Activated gamma-delta T cell treated with anti-CD3 and anti-CD28 coated beads, Interleukin-2, amount 50 U/mL, for 16 hours (primary cell): ENCODE measurements around the gene TP63.

ENCODE experiments used
- DNase-seq: peaks from one replicate; pipeline ENCODE4 v3.0.0-alpha.2; 2020; ENCODE audit warnings: low read depth

TP63 gene

DNA sequence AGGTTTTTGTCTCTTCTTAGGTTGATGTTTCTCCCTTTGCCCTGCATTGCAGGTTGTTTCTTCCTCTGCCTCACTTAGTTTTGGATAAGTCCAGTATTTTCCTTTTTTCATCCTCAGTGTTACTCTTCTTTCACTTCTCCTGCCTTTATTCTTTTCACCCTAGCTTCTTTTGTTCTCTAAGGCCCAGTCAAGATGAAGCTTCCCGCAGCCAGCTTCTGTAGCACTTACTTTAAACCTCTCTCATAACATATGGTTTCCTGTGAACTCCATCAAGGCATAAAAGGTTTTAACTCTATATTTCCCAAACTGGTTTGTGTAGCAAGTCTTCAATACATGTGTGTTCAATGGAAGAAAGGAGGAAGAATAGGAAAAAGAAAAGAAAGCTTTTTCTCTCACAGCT, 54.1 kb downstream of the TP63 start:
- DNase-seq: no peak

DNA sequence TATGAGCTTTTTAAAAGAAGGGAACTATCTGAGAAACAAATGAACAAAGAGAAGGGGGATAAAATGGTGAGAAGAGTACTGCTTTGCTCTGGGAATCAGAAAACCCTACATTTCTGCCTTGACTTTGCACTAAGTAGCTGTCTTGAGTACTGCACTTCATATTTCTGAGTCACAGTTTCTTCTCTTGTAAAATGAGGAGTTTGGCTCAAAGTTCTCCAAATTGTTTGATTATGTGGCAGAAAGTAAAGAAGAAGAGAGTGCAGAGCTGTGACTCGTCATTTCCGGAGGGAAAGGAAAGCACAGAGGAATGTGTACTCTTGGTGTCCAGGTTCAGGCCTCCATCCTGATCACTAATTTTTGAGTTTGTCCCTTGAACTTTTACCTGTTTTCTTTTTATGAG, 54.7 kb downstream of the TP63 start:
- DNase-seq: no peak

DNA sequence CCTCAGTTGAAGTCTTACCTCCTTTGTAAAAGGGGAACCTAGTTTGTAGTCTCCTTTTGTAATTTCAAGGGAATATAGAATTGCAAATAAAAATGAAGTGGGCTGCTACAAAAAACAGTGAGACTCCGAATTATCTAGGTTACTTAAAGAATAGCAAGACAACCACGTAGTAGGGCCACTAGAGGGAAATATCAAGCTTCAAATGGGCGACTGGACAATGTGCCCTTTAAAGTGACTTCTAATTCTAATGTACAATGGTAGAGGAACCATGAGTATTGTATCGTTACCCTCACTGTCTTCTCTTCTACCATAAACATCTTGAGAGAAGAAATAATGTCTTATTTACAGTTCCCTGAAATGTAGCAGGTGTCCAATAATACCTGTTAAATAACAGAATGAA, 56.3 kb downstream of the TP63 start:
- no peak for DNase-seq

DNA sequence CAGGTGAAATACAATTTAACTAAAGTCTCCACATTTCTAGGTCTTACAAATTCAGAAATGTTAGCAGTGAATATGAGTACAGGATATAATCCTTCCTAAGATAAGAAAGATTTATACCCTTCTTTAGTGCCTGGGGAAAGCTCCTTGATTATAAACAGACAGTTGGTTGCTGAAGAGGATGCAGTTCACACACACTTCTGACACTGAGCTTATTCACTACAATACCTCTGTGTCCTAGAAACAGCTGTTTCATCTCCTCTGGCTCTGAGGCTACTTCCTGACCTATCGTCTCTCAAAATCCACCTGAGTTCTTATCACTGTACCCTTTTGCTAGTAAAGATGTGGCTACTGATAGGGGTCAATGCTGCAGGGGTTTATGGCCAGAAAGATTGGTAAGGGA, 57.1 kb downstream of the TP63 start:
- DNase-seq: no peak

DNA sequence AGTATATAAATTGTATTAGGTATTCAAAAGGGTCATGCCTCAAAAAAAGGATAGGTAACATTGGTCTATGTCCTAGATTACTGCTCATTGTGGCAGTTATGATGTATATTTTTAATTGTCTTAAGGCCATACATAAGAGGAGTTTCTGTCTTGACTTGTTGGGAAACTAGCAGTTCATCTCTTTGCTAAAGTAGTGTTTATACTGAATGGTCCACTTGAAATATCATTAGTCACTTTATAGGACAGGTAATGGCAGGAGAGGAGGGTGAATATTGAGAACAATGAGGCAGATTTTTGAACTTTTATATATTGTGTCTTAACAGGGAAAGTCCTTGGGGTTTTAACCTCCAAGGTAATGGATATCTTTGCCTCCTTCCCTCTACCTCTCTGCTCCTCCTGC, 58.4 kb downstream of the TP63 start:
- no peak for DNase-seq

DNA sequence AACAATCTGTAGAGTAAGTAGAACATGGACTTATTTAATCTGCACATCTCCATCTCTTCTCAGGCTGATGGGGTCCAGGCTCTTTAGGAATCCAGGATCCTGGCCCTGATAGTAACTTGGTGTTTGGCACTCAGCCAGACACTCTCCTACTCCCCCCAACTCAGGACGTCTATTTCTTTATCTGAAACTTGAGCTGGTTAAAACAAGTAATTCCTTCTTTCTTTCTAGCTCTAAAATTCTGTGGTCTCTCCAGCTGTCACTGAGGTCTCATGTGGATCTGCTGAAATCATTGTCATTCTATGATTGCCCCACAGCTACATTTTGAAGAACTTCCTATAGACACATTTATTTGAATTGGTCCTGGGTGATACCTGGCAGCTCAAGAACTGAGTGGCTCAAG, 59.0 kb downstream of the TP63 start:
- no peak for DNase-seq

GRCh38 chr3:189690672-189691071, 59.5 kb downstream of the TP63 start:
- DNase-seq: no peak

- no peak for DNase-seq
Measured at GRCh38 chr3:189695400-189695799, 64.2 kb downstream of the TP63 start.

DNA sequence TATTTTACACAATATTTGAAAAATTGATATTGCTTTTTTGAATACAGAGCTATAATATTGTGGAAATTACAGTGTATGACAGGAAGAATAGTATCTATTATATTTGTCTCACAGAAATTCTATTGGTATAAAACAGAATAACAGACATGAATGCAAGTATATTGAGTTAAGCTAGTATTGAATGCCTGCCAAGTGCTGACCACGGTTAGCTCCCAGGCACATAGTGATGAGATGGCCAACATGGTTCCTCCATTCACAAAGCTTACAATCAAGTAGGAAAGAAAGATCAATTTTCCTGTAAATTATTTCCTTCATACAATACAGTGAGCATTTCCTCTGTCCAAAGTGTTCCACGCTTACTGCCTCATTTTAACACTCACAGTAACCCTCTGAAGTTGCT, 67.6 kb downstream of the TP63 start:
- no peak for DNase-seq

DNA sequence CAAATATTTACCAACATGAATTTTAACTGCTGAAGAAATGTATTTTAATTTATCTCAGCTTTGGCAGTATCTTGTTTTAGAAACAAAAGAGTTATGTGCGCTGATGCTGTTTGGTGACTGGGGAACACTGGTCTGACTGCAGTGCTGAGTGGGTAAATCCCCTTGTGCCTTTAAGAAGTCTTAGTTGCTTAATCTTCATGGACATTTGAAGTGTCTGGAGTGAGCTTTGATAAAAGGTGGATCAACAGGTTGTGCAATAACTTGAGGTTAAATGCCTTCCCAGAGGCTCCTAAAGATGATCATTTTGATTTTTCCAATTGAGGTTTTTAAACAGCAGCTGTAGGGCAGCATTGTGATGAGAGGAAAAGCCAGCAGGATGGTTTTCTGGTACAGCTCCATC, 68.7 kb downstream of the TP63 start:
- no peak for DNase-seq

DNA sequence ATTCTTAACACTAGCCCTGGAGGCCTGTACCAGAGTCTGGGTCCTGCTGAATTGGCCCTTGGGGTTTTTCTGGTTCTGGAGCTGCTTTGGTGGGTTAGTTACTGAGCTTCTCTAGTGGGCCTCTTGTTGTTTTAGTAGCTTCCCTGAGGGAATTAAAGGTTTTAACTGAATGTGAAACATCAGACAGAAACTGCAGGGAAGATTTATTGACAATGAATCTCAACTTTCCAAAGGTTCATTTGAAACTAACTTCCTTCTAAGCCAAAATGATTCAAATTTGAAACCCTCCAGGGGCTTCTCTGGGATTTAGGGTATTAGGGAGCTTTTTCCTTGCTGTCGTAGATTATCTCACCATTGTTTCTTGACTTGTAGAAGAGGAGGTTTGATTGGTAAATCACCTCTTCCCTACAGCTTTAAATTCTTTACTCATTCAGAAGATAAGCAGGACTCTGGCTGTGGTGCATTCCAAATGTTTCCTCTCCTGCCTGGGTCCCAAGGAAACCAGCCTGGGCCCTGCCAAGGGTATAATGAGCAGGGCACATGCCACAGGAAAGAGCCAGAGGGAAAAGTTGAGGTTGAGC, 71.0 kb downstream of the TP63 start:
- no peak for DNase-seq

- no peak for DNase-seq
Measured at GRCh38 chr3:189703865-189704264, 72.7 kb downstream of the TP63 start.

DNA sequence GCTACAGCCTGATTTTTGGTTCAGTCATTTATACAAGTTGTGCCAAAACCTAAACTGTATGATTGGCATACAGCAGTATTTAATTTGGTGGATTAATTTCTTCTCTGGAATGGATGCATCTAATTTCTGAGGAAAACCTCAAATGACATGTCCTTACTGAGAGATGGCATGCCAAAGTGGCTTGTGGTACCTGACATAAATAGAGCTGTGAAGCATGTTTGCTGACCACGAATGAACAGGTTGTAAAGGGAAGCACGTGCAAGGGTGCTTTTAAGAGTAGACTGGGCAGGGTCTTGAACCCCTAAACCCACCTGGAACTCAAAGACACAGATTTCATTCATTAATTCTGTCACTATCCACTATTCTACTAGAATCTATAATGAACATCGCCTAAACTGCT, 77.2 kb downstream of the TP63 start:
- no peak for DNase-seq

DNA sequence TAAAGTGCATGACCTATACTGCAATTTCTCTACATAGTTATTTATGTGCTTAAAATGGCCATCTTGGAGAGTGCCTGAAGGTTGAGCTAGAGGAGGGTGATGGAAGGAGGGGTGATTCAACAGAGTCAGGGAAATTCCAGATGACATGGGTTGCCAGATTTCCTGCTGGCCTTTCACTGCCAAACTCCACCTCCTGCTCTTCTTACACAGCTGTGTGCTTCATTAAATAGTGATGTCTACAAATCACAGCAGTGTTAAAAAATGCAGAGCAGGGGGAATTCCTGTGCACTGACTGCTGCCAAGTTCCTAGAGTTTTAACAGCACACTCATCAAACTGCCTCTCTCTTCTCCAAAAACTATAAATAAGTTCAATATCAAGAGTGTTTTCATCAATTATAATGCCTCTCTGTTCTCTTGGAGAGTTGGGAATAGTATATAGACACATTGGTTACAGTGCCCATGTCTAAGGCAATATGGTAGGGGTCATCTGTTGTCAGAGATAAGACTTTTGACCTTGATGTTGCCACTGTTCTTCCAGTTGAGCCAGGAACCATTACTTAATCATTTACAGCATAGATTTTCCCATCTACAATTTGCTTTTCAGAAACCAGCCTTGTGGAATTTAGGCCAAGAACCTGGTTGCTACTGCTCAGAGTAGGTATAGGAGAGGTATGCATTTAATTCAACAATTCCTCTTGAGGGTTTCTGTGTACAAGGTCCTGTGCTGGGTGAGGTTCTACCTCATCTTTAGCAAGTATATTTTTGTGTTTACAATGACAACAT, 79.6 kb downstream of the TP63 start:
- DNase-seq: no peak

GRCh38 chr3:189712906-189713483, 81.8 kb downstream of the TP63 start:
- no peak for DNase-seq

DNA sequence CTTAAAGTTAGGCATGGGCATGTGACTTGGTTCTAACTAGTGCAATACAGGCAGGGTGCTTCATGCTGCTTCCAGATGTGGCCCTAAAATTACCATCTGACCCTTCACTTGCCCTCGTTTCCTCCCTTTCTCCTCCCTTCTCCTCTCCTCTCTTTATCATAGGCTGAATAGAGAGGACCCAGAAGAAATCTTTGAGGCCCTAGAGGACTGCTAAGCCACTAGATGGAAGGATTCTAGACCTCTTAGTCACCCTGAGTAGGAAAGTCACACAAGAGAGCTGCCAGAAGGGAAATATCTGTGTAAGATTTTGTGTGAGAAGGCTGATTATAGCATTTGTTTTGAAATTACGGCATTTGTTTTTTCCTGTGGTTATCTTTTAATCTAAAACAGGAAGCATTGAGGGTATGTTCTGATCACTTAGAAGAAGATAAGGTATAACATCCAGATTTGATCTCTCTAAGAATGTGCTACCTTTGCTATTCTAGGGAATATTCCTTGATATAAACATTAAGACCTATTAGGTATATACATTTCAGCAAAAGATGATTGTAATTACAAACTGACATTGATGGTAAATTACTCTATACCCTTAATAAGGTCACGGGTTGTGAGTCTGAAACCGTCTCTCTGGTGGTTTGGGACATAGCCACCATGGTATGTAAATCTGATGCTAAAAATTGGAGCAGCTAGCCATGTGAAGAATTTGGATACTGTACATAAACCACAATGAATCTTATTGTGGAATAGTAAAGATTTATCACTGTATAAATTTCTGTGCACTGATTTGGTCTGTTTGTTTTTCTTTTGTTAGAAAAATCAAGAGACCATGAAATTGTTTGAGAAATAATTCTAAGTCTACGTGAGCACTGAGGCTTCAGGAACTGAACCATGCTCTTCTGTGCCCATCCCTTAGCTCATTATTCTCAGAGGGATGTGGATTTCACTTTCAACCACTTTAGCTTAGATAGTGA, 84.1 kb downstream of the TP63 start:
- DNase-seq: no peak

DNA sequence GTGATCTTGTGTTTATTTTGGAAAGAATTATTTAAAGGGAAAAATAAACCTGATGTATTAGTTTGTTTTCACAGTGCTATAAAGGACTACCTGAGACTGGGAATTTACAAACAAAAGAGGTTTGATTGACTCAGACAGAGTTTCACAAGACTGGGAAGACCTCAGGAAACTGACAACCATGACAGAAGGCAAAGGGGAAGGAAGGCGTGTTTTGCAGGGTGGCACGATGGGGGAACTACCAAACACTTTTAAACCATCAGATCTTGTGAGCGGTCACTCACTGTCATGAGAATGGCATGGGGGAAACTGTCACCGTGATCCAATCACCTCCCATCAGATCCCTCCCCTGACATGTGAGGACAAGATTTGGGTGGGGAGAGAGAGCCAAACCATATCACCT, 87.0 kb downstream of the TP63 start:
- no peak for DNase-seq

- no peak for DNase-seq
Measured at GRCh38 chr3:189720736-189721417, 89.7 kb downstream of the TP63 start.

DNA sequence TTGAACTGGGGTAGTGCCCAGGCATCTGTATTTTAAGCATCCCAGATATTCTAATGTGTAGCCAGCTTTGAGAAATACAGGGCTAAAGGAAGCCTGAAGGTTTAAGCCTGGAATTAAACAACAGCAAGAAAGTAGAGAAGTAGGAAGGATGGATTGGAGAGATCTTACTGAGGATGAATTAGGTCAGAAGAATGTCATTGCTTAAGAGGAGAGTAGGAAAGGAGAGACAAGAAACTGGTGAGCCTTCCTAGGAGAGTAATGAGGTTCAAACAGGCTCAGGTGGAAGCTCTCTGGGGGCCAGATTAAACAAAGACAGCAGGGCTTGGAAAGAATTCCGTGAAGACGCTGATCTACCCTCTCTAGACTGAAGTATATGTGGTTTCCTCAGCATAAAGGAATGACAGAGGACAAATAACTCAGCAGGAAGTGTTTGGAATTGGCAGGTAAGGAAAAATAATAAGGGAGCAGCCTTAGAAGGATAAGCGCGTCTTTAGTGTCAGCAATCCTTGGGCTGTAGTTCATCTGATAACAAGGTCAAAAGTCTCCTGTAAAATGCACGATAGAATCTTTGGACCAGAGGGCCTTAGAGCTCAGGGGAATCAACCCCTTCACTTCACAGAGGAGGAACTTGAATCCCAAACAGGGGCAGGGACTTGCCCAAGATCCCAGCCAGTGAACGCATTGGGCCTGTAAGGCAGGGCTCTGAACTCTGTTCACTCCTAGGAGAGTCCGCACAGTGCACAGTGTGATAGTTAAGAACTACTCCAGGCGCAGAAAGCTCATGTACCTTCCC, 90.9 kb downstream of the TP63 start:
- no peak for DNase-seq

DNA sequence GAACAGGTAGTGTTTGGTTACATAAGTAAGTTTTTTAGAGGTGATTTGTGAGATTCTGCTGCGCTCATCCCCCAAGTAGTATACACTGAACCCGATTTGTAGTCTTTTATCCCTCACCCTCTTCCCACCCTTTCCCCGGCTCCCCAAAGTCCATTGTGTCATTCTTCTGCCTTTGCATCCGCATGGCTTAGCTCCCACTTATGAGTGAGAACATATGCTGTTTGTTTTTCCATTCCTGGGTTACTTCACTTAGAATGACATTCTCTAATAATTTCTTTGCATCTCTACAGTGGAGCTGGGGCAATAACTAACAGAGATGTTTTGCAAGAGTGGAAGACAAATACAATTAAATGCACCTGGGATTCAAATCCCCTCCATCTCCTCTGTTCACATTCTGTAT, 93.2 kb downstream of the TP63 start:
- no peak for DNase-seq

GRCh38 chr3:189726277-189726676, 95.1 kb downstream of the TP63 start:
- no peak for DNase-seq
